ENCODE results near the gene ELP1. TPM values are rescaled to one million over a fixed set of nuclear protein-coding genes. Genes with fewer than 3 reads are reported as not detected.
A peak's percentile ranks its signal among the peaks of the same experiment; 100 is the strongest.

Gene ELP1
- total RNA-seq, 1 experiment from 2014 or later, result 53.6 TPM

DNA sequence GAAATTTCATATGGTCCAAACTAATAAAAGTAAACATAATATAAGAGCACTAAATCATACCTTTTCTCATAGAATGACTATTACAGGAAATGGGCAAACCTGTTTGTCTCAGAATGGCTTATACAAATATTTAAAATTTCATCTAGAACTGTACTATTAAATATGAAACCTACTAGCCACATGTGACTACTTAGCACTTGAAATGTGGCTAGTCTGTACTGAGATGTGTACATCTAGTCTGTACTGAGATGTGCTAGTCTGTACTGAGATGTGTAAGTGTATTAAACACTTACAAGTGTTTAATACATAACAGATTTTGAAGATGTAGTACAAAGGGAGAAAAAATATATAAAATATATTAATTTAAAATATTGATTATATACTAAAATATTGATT lies 22.7 kb upstream of the ELP1 start:
- intact Hi-C loops (cut with micrococcal nuclease), result loop anchor here (10.0 kb wide), 1 partner anchor 78 kb away; no protein-coding TSS in a partner anchor
- no peaks in the 10 kb centered on the region for H3K9me2 ChIP-seq (replicated peaks; ENCODE audit: low read length)

DNA sequence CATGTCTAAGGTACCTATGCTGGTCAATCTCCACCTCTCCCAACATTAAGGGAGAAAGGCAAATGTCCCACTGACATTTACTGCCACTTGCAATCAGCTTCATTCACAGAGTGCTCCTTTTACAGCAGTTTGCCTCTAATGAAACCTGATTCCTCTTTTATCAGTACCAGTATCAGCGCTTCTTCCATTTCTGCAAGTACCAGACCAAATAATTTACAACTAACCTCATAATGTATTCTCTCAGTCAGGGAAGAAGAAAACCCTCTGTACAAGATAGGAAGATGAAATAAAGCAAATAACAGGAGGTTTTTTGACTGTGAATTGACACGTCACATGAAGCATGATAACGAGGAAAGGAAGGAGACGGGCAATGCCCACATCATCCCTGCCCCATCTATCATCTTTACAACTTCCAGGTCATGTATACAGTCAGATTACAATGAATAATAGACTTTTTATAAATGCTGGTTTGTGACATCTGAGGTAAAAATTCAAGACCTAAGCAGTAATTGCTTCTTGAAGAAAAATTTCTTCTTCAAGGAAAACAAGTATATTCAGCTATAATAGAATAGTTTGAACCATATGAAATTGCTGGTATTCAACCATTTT lies 22.2 kb upstream of the ELP1 start:
- no peaks in the 10 kb centered on the region for H3F3A ChIP-seq (ENCODE audit: low read length, unreplicated experiment)
- H3K27me3 ChIP-seq (ENCODE audit: low read length), result no peaks in the 10 kb centered on the region
- H4K20me1 ChIP-seq (ENCODE audit: low read length), result no peaks in the 10 kb centered on the region
- POLR2A ChIA-PET (ENCODE audit: unreplicated experiment), result no interaction called here
- no peak overlapping the region for H3K4me3 ChIP-seq (ENCODE audit: low read length)
- H3K9me2 ChIP-seq (replicated peaks; ENCODE audit: low read length), result no peaks in the 10 kb centered on the region
- H3K9me3 ChIP-seq (ENCODE audit: low read length), result no peaks in the 10 kb centered on the region
- no peak for DNase-seq
- H3K9ac ChIP-seq (ENCODE audit: low read length), result no peak overlapping the region
- no peaks in the 10 kb centered on the region for H3K79me2 ChIP-seq (ENCODE audit: low read length)
- intact Hi-C loops (cut with micrococcal nuclease), result loop anchor here (10.0 kb wide), 1 partner anchor 79 kb away; no protein-coding TSS in a partner anchor
- ATAC-seq, result no peak
- H3K27ac ChIP-seq (ENCODE audit: low read length), result no peak overlapping the region
- no TSS peak for BruUV-seq (replicated peaks)
- peaks cover 16% of the 10 kb centered on the region for H3K4me1 ChIP-seq (ENCODE audit: insufficient read depth, low read length)
- no peak overlapping the region for H2AFZ ChIP-seq (ENCODE audit: low read length)
- H3K4me2 ChIP-seq (ENCODE audit: low read length), result no peak overlapping the region
- H3K36me3 ChIP-seq (ENCODE audit: low read depth, low read length), result peaks cover 12% of the 10 kb centered on the region
- TF ChIP-seq, protein P1, sequence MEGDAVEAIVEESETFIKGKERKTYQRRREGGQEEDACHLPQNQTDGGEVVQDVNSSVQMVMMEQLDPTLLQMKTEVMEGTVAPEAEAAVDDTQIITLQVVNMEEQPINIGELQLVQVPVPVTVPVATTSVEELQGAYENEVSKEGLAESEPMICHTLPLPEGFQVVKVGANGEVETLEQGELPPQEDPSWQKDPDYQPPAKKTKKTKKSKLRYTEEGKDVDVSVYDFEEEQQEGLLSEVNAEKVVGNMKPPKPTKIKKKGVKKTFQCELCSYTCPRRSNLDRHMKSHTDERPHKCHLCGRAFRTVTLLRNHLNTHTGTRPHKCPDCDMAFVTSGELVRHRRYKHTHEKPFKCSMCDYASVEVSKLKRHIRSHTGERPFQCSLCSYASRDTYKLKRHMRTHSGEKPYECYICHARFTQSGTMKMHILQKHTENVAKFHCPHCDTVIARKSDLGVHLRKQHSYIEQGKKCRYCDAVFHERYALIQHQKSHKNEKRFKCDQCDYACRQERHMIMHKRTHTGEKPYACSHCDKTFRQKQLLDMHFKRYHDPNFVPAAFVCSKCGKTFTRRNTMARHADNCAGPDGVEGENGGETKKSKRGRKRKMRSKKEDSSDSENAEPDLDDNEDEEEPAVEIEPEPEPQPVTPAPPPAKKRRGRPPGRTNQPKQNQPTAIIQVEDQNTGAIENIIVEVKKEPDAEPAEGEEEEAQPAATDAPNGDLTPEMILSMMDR (conservative IDR thresholded peaks at IDR 0.05; ENCODE audit: low read depth, low read length), result no peak
- TF ChIP-seq EZH2 (IDR thresholded peaks at IDR 0.05; ENCODE audit: low read length, unreplicated experiment), result no peak
- no peak for TF ChIP-seq EZH2phosphoT487 (IDR thresholded peaks at IDR 0.05; ENCODE audit: borderline replicate concordance, low read length)
- CTCF ChIA-PET, result no interaction called here

More for the DNA sequence above, 22.7 kb upstream of the ELP1 start:
- BruUV-seq (replicated peaks), result no TSS peak
- Histone ChIP-seq H3F3A (ENCODE audit: low read length, unreplicated experiment) (no peaks in the 10 kb centered on the region), H3K4me1 (ENCODE audit: insufficient read depth, low read length) (peaks cover 11% of the 10 kb centered on the region), H3K4me2 (ENCODE audit: low read length) (no peak overlapping the region), H3K27me3 (ENCODE audit: low read length) (no peaks in the 10 kb centered on the region), H3K27ac (ENCODE audit: low read length) (no peak overlapping the region), H3K9me3 (ENCODE audit: low read length) (no peaks in the 10 kb centered on the region), H3K36me3 (ENCODE audit: low read depth, low read length) (peaks cover 12% of the 10 kb centered on the region), H2AFZ (ENCODE audit: low read length) (no peak overlapping the region), H3K79me2 (ENCODE audit: low read length) (no peaks in the 10 kb centered on the region), H3K4me3 (ENCODE audit: low read length) (no peak overlapping the region), H3K9ac (ENCODE audit: low read length) (no peak overlapping the region), H4K20me1 (ENCODE audit: low read length) (no peaks in the 10 kb centered on the region)
- ATAC-seq (peak; percentile 85), DNase-seq (peak; percentile 40)
- TF ChIP-seq, protein P1 (conservative IDR thresholded peaks at IDR 0.05; ENCODE audit: low read depth, low read length), result no peak
- TF ChIP-seq EZH2phosphoT487 (IDR thresholded peaks at IDR 0.05; ENCODE audit: borderline replicate concordance, low read length) (no peak), EZH2 (IDR thresholded peaks at IDR 0.05; ENCODE audit: low read length, unreplicated experiment) (no peak)
- CTCF ChIA-PET, result no interaction called here
- POLR2A ChIA-PET (ENCODE audit: unreplicated experiment), result no interaction called here

GRCh38 chr9:108953983-108954574 lies 20.2 kb upstream of the ELP1 start:
- DNase-seq (peak; percentile 67), ATAC-seq (no peak)
- Histone ChIP-seq H4K20me1 (ENCODE audit: low read length) (no peaks in the 10 kb centered on the region), H3K36me3 (ENCODE audit: low read depth, low read length) (peaks cover 12% of the 10 kb centered on the region), H3K27me3 (ENCODE audit: low read length) (no peaks in the 10 kb centered on the region), H3K79me2 (ENCODE audit: low read length) (no peaks in the 10 kb centered on the region), H3K4me1 (ENCODE audit: insufficient read depth, low read length) (peaks cover 16% of the 10 kb centered on the region), H3F3A (ENCODE audit: low read length, unreplicated experiment) (no peaks in the 10 kb centered on the region), H3K9me3 (ENCODE audit: low read length) (no peaks in the 10 kb centered on the region), H3K9me2 (replicated peaks; ENCODE audit: low read length) (no peaks in the 10 kb centered on the region), H3K4me2 (ENCODE audit: low read length) (no peak overlapping the region), H3K9ac (ENCODE audit: low read length) (no peak overlapping the region), H2AFZ (ENCODE audit: low read length) (no peak overlapping the region), H3K4me3 (ENCODE audit: low read length) (no peak overlapping the region), H3K27ac (ENCODE audit: low read length) (no peak overlapping the region)
- no TSS peak for BruUV-seq (replicated peaks)
- ChIA-PET POLR2A (ENCODE audit: unreplicated experiment) (interaction anchor here (0.7 kb wide), 1 partner anchor 1797 kb away, joined by 6 read pairs; no protein-coding TSS in a partner anchor), CTCF (interaction anchor here (0.6 kb wide), 2 partner anchors 25 to 58 kb away, joined by 3 to 6 read pairs; no protein-coding TSS in a partner anchor)
- intact Hi-C loops (cut with micrococcal nuclease), result loop anchor here (10.0 kb wide), 1 partner anchor 81 kb away; no protein-coding TSS in a partner anchor
- TF ChIP-seq, protein P1 (conservative IDR thresholded peaks at IDR 0.05; ENCODE audit: low read depth, low read length), result peak; percentile 60
- no peak for TF ChIP-seq EZH2 (IDR thresholded peaks at IDR 0.05; ENCODE audit: low read length, unreplicated experiment)
- TF ChIP-seq EZH2phosphoT487 (IDR thresholded peaks at IDR 0.05; ENCODE audit: borderline replicate concordance, low read length), result no peak

All from PC-3 (cell line).